Activated gamma-delta T cell treated with anti-CD3 and anti-CD28 coated beads, Interleukin-2, amount 50 U/mL, for 16 hours (primary cell): ENCODE measurements around the gene CIP2A.

Experiments
- DNase-seq: peaks from one replicate; pipeline ENCODE4 v3.0.0-alpha.2; 2020; ENCODE audit warnings: low read depth

The CIP2A gene

DNA sequence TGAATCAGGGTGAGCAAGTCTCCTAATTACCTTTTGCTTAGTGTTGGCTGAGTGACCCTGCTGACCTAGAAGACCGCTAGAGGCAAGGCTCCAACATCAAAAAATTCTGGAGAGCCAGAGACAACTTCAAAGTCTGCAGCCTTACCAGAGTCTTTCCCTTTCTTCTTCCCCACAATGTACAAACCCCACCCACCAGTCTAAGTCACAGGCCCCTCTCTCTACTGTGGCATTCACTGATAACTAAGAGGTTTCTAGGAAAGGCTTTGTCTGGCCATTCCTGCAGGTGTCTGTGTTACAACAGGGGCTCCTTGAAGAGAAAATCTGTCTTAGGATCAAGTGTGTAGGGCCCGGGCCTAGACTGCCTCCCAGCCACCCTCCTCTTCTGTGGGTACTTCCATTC is 79.4 kb downstream of the CIP2A start:
- no peak for DNase-seq

DNA sequence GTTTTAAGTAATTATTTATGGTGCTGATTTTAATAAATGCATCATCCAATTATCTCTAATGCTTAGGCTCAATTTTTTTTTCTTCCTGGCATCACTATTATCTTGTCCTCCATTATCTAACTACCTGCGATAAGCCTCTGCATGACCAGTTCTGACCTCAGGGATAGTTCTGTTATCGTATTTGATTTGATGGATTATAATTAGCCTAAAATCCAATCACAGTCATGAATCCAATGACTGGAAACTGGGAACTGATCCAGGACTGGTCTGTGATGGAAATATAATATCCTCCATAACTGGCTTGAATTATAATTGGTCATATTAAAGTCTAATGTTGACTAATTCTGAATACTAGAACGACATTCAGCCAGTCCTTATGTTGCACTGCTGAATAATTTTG is 80.0 kb downstream of the CIP2A start:
- DNase-seq = no peak

DNA sequence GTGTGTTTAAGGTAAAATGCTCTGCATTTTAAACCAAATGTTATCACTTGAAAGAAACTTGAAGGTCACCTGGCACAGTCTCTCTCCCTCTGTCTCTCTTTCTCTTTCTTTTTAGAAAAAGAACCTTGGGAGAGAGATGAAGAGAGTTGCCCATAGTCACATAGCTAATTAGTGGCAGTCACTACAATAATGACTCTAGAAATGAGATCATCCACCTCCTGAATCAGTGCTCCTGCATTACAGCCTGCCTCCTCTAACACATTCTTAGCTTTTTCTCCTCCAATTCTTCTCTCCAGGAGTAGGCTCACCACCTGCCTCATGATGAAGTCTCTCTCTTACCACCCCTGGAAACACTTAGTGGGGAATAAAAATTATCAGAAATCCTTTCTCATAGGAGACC is 81.3 kb downstream of the CIP2A start:
- no peak for DNase-seq

DNA sequence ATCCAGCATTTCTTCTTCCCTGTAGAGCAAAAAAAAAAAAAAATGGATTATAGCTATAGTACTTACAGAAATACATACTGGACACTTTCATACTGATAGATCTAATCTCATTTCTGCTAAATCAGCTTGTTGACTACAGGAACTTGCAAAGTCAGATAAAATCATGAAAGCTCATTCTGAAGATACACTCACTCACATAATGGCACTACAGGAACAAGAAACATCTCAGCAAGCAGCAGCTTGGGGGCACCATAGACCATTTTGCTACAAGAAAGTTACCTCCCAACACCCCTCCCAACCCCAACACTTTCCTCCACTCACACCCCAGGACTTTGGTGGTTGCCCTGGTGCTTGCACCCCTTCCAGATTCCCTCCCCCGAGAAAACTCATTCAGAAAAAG is 83.4 kb downstream of the CIP2A start:
- no peak for DNase-seq

DNA sequence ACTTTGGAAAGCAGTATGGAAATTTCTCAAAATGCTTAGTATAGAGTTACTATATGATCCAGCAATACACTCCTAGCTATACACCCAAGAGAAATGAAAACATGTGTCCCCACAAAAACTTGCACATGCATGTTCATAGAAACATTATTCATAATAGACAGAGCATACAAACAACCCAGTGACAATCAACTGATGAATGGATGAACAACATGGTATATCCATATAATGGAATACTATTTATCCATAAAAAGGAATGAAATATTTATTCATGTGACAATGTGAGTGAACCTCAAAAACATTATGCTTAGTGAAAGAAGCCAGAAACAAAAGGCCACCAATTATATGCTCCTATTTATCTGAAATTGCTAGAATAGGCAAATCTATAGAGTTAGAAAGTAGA is 85.5 kb downstream of the CIP2A start:
- DNase-seq = no peak

DNA sequence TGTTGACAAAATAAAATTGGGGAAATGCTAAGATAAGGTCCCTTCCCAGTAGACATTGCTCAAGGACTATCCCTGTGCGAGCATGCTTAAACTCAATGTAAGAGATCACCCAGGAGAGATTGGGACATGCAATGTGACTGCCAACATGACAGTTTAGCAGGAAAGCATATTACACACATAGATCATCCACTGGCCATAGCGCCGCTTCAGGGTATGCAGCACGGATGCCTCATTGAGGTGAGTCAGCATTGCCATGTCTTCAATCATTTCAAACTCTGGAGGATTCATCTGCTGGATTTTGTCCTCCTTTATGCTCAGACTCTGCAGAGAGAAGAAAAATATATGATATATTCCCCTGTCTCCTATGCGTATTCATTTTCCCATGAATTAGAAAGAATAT is 87.7 kb downstream of the CIP2A start:
- no peak for DNase-seq

DNA sequence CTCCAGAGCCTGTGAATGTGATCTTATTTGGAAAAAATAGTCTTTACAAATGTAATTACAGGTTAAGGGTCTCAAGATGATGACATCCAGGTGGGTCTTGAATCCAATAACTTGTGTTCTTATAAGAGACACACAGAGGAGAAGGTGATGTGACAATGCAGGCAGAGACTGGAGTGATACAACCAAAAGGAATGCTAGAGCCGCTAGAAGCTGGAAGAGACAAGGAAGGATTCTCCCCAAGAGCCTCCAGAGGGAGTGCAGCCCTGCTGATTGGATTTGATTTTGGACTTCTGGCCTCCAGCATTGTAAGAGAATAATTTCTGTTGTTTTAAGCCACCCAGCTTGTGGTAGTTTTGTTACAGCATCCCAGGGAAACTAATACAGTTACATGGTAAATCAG is 88.5 kb downstream of the CIP2A start:
- DNase-seq = no peak
